Left lobe of liver (tissue), 2 donors: Measurements from ENCODE around the gene KRT16. TPM values are rescaled to one million over a fixed set of nuclear protein-coding genes. Genes with fewer than 3 reads are reported as not detected.
"Not testable (repeated sequence)": the region's sequence is repeated elsewhere in the genome, so short reads cannot be mapped to it uniquely, and the experiment has no call there.

Experiments
- ATAC-seq: fragments of 200-7000 bp; cut with Tn5 transposase; one replicate; pipeline ENCODE4 v1.9.1; 2020; ENCODE audit warnings: mild to moderate bottlenecking, moderate library complexity
- DNase-seq: peaks from one replicate; pipeline ENCODE4 v3.0.0-alpha.2; 2020; ENCODE audit warnings: low spot score
- total RNA-seq: library from RNA; stranded (reverse); gene quantifications from one replicate; pipeline ENCODE4 v1.2.1, GENCODE V29; 2021
- donor health status: DM: no; HTN: no; CAD: no; lungs with moderate emphysema.
- donor health status: DM: no; HTN: yes; CAD: no.

Gene KRT16
- total RNA-seq, 1 donor from 2014 or later = not detected

- DNase-seq = peak; percentile 85
These were observed 35.4 kb upstream of the KRT16 start for GRCh38 chr17:41647940-41648410.

GRCh38 chr17:41647038-41647813, 34.7 kb upstream of the KRT16 start:
- DNase-seq (no peak), ATAC-seq (no peak)

More at GRCh38 chr17:41647940-41648410, 35.4 kb upstream of the KRT16 start:
- ATAC-seq = peak; percentile 92

GRCh38 chr17:41642252-41643156, 29.9 kb upstream of the KRT16 start:
- ATAC-seq = no peak
- no peak for DNase-seq

GRCh38 chr17:41640596-41640995, 28.0 kb upstream of the KRT16 start:
- ATAC-seq, DNase-seq: not testable (repeated sequence)

- ATAC-seq (no peak), DNase-seq (no peak)
These were observed 27.2 kb upstream of the KRT16 start for GRCh38 chr17:41639492-41640473.

- DNase-seq (no peak), ATAC-seq (peak; percentile 32)
These were observed 26.4 kb upstream of the KRT16 start for GRCh38 chr17:41638941-41639340.

GRCh38 chr17:41638194-41638593, 25.6 kb upstream of the KRT16 start:
- DNase-seq = no peak
- no peak for ATAC-seq

GRCh38 chr17:41636652-41637051, 24.1 kb upstream of the KRT16 start:
- DNase-seq = no peak
- ATAC-seq = no peak

GRCh38 chr17:41635121-41636097, 22.8 kb upstream of the KRT16 start:
- peak; percentile 25 for ATAC-seq
- DNase-seq = no peak

- ATAC-seq = peak; percentile 14
- no peak for DNase-seq
These were observed 22.1 kb upstream of the KRT16 start for GRCh38 chr17:41634639-41635038.

- ATAC-seq (no peak), DNase-seq (no peak)
These were observed 21.1 kb upstream of the KRT16 start for GRCh38 chr17:41633556-41634199.

GRCh38 chr17:41632482-41633105, 20.0 kb upstream of the KRT16 start:
- DNase-seq (no peak), ATAC-seq (no peak)

GRCh38 chr17:41631898-41632285, 19.3 kb upstream of the KRT16 start:
- DNase-seq (no peak), ATAC-seq (no peak)

GRCh38 chr17:41631025-41631897, 18.7 kb upstream of the KRT16 start:
- no peak for DNase-seq
- ATAC-seq = no peak

- DNase-seq (no peak), ATAC-seq (no peak)
These were observed 17.5 kb upstream of the KRT16 start for GRCh38 chr17:41629826-41630670.

- ATAC-seq (no peak), DNase-seq (no peak)
These were observed 16.7 kb upstream of the KRT16 start for GRCh38 chr17:41629316-41629715.
